Adrenal gland (tissue), 12 donors: Measurements from ENCODE around the gene PRELID1. TPM values are rescaled to one million over a fixed set of nuclear protein-coding genes. Genes with fewer than 3 reads are reported as not detected.
A peak's percentile ranks its signal among the peaks of the same experiment; 100 is the strongest.

ENCODE experiments used
- DNase-seq, 7 donors: peaks; one replicate each; pipeline ENCODE4 v3.0.0-alpha.2; 2019 to 2020
- H3K27ac ChIP-seq, 5 donors: fragments of 200-600 bp; sonication (generic) in 4 of 5; 1 replicate in 3 of 5; 2 replicates in 2 of 5; pipeline versions ENCODE4 v1.5.1 to v1.8.0; 2016 to 2020; ENCODE audit warnings: mild to moderate bottlenecking in 1 of 5
- H3K27me3 ChIP-seq: fragments of 200-600 bp; 2 replicates; pipeline ENCODE4 v1.8.0; 2021
- H3K36me3 ChIP-seq, 2 donors: fragments of 200-600 bp; replicated peaks in 1 of 2; 1 replicate in 1 of 2; 2 replicates in 1 of 2; pipeline versions ENCODE4 v1.5.1 to v1.8.0; 2018 to 2022
- H3K4me1 ChIP-seq, 2 donors: fragments of 200-600 bp; replicated peaks in 1 of 2; 1 replicate in 1 of 2; 2 replicates in 1 of 2; pipeline versions ENCODE4 v1.5.1 to v1.8.0; 2018 to 2021
- H3K4me3 ChIP-seq, 4 donors: fragments of 200-600 bp; sonication (generic) in 3 of 4; one replicate each; pipeline ENCODE4 v1.5.1; 2016 to 2018
- H3K9me3 ChIP-seq, 3 donors: fragments of 200-600 bp; sonication (generic) in 1 of 3; replicated peaks in 1 of 3; 1 replicate in 2 of 3; 2 replicates in 1 of 3; pipeline versions ENCODE4 v1.5.1 to v1.8.0; 2016 to 2021
- POLR2A ChIP-seq, 2 donors: fragments of 450-650 bp; IDR thresholded peaks; one replicate each; pipeline ENCODE4 v1.6.1; 2017; ENCODE audit warnings: antibody characterized with exemption in 2 of 2, mild to moderate bottlenecking in 2 of 2, moderate library complexity in 1 of 2
- WGBS, 4 donors: extraction: QIAGEN DNeasy Blood & Tissue Kit in 2 of 4; methylation state at CpG; one replicate each; pipeline versions ENCODE4 v1.1.5 to v1.1.7; 2013 to 2017; 5-methylcytosine and 5-hydroxymethylcytosine counted together
- intact Hi-C, 2 donors: fragments of 100-400 bp; cut with DNase I; formaldehyde crosslinking; loops; one replicate each; pipeline versions ENCODE4 v1.14.1 to v1.15.0; 2022 to 2023
- polyA plus RNA-seq, 3 donors: library from polyadenylated mRNA; stranded (reverse); fragments of 200-250 nt in 2 of 3; fragments of 350-450 nt in 1 of 3; fragmentation: Illumina TruSeq in 1 of 3; extraction: RNeasy Lipid Tissue Mini Kit (QIAGEN cat#74804) in 1 of 3; gene quantifications; one replicate each; pipeline ENCODE4 v1.2.3, GENCODE V29; 2013 to 2014
- total RNA-seq, 9 donors: library from RNA; depleted of rRNA in 4 of 9; stranded (reverse); fragments of >200 nt in 4 of 9; fragments of 120-200 nt in 1 of 9; fragmentation: NEBNext Ultra II Directional in 1 of 9; extraction: Animal tissue kit (Norgen Biotek cat#: 25700) in 1 of 9; gene quantifications; one replicate each; pipeline versions ENCODE4 v1.1.0 to v1.2.4, GENCODE V29; 2013 to 2023
- TF ChIP-seq, protein P1 (sequence below), 6 experiments: fragments of 450-650 bp in 4 of 6; fragments of 200-600 bp in 2 of 6; sonication (generic) in 1 of 6; IDR thresholded peaks; 1 replicate in 5 of 6; 2 replicates in 1 of 6; pipeline versions ENCODE4 v1.5.1 to v1.8.0; 2016 to 2021; ENCODE audit warnings: antibody characterized with exemption in 6 of 6, mild to moderate bottlenecking in 2 of 6, moderate library complexity in 1 of 6
- donor health status: healthy with polysubstance abuse.
- donor health status: Bipolar disorder and iron deficiency.
- donor health status: DM: yes; HTN: yes; CAD: no.
- donor health status: DM: no; HTN: no; CAD: no.
- donor health status: DM: no; HTN: no; CAD: no.
- donor health status: DM: yes; HTN: yes; CAD: no.

Gene PRELID1
- total and polyA plus RNA-seq, 12 donors: 52.3 to 217 (median 122) TPM

DNA sequence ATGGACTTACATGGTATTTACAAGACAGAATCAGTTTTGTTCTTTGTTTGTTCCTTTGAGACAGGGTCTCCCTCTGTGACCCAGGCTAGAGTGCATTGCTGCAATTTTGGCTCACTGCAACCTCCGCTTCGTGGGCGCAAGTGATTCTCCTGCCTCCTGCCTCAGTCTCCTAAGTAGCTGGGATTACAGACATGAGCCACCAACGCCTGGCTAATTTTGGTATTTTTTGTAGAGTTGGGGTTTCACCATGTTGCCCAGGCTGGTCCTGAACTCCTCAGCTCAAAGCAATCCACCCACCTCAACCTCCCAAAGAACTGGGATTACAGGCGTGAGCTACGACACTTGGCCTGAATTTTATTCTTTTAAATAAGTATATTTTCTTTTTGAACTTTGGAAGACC, 27.7 kb upstream of the PRELID1 start:
- H3K4me1 ChIP-seq: peaks cover 0 to 12% of the 10 kb centered on the region in 2 donors
- 90 to 97% (median 95%) methylated on average over 6 of the region's 6 CpGs for WGBS, 4 donors
- H3K36me3 ChIP-seq: peaks cover 0 to 63% of the 10 kb centered on the region in 2 donors
- no peak for TF ChIP-seq POLR2A (IDR thresholded peaks at IDR 0.05)
- intact Hi-C loops: loop anchor here in 1 of 2 donors (10.0 kb wide), 1 partner anchor 131 kb away; no protein-coding TSS in a partner anchor
- H3K27ac ChIP-seq: no peak overlapping the region
- DNase-seq: no peak
- no peak overlapping the region for H3K4me3 ChIP-seq
- H3K27me3 ChIP-seq: no peaks in the 10 kb centered on the region
- H3K9me3 ChIP-seq: no peaks in the 10 kb centered on the region

DNA sequence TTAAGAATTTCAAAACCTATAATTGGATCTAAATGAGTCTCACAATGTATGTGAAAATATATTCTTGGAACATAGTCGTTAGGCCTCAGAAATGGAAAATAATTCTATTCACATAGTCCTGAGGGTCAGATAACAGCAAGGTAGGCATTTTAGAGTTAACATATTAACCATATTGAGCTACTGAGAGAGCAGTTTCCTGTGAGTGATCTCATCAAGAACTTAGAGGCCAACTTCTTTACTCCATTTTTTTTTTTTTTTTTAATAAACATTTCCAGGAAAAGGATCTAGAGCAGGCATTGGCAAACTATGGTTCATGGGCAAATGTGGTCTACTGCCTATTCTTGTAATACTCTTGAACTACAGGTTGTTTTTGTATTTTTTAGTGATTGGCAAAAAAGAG, 26.7 kb upstream of the PRELID1 start:
- intact Hi-C loops: loop anchor here in 1 of 2 donors (10.0 kb wide), 1 partner anchor 132 kb away; no protein-coding TSS in a partner anchor
- DNase-seq: no peak

DNA sequence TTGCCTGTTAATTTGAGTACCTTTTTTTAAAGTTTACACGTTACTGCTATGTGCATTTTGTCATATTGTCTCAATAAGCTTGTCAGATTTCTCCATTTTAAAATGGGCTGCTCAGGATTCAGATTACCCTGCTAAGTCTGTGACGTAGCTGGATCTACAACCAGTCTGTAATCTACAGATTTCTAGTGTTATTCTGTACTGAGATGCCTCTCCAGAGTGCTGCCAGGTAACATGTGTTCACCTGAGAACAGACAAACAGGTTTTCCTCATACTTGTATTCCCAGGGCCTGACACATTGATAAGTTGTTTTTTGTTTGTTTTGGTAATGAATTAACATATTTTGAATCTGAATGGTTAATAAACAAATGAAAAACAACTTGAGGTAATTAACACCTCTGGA, 15.4 kb upstream of the PRELID1 start:
- intact Hi-C loops: no loop called here
- H3K36me3 ChIP-seq: peaks cover 0 to 94% of the 10 kb centered on the region in 2 donors
- no peaks in the 10 kb centered on the region for H3K9me3 ChIP-seq
- H3K4me1 ChIP-seq: no peaks in the 10 kb centered on the region
- DNase-seq: no peak
- no peaks in the 10 kb centered on the region for H3K27me3 ChIP-seq
- H3K27ac ChIP-seq: no peak overlapping the region
- no peak overlapping the region for H3K4me3 ChIP-seq
- 89 to 91% (median 90%) methylated on average over 2 of the region's 2 CpGs for WGBS, 4 donors
- TF ChIP-seq POLR2A (IDR thresholded peaks at IDR 0.05): no peak
- TF ChIP-seq, protein P1, sequence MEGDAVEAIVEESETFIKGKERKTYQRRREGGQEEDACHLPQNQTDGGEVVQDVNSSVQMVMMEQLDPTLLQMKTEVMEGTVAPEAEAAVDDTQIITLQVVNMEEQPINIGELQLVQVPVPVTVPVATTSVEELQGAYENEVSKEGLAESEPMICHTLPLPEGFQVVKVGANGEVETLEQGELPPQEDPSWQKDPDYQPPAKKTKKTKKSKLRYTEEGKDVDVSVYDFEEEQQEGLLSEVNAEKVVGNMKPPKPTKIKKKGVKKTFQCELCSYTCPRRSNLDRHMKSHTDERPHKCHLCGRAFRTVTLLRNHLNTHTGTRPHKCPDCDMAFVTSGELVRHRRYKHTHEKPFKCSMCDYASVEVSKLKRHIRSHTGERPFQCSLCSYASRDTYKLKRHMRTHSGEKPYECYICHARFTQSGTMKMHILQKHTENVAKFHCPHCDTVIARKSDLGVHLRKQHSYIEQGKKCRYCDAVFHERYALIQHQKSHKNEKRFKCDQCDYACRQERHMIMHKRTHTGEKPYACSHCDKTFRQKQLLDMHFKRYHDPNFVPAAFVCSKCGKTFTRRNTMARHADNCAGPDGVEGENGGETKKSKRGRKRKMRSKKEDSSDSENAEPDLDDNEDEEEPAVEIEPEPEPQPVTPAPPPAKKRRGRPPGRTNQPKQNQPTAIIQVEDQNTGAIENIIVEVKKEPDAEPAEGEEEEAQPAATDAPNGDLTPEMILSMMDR (IDR thresholded peaks at IDR 0.05): no peak

More for the DNA sequence above, 26.7 kb upstream of the PRELID1 start:
- TF ChIP-seq POLR2A (IDR thresholded peaks at IDR 0.05): no peak
- TF ChIP-seq, protein P1 (IDR thresholded peaks at IDR 0.05): no peak
- Histone ChIP-seq H3K36me3 (peaks cover 0 to 62% of the 10 kb centered on the region in 2 donors), H3K4me3 (no peak overlapping the region), H3K4me1 (peaks cover 0 to 12% of the 10 kb centered on the region in 2 donors), H3K27me3 (no peaks in the 10 kb centered on the region), H3K27ac (peak overlapping the region in 1 of 5 donors; percentile 11), H3K9me3 (no peaks in the 10 kb centered on the region)
- WGBS, 4 donors: 42 to 78% (median 68%) methylated on average over 1 of the region's 1 CpG

DNA sequence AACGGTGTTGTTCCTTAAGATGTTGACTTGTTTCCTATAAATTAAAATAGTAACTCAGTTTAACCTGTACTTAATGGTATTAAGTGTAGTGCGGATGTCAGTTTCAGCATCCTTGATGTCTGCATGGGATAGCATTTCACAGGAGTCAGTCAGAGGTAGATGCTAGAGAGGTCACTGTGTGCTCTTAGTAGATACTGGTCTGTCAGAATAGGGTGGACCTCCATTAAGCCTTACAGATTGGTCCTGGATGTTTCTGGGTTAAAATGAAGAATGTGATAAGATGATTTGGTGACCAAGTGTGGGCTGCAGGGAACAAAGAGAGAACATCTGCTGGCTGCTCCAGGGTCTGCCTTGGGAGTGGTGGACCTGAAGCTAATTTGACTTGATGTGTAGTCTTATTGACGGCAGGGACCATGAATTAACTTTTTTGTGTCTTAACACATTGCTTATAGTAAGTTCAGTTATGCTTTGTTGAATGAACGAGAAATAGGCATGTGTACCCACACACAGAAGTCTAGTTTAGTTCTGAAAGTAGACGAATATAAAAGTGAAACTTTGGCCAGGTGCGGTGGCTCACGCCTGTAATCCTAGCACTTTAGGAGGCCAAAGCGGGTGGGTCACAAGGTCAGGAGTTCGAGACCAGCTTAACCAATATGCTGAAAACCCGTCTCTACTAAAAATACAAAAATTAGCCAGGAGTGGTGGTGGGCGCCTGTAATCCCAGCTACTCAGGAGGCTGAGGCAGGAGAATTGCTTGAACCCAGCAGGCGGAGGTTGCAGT, 12.6 kb upstream of the PRELID1 start:
- H3K36me3 ChIP-seq: peaks cover 0 to 94% of the 10 kb centered on the region in 2 donors
- intact Hi-C loops: no loop called here
- no peak for TF ChIP-seq POLR2A (IDR thresholded peaks at IDR 0.05)
- TF ChIP-seq, protein P1 (IDR thresholded peaks at IDR 0.05): no peak
- WGBS, 4 donors: 93 to 95% (median 94%) methylated on average over 12 of the region's 12 CpGs
- H3K4me3 ChIP-seq: no peak overlapping the region
- peaks cover 0 to 1% of the 10 kb centered on the region in 2 donors for H3K4me1 ChIP-seq
- H3K27ac ChIP-seq: no peak overlapping the region
- no peaks in the 10 kb centered on the region for H3K27me3 ChIP-seq
- H3K9me3 ChIP-seq: no peaks in the 10 kb centered on the region
- DNase-seq: no peak
